Amniotic epithelial cell (primary cell): ENCODE results near the gene ZDHHC24.

Experiments
- DNase-seq: peaks from one replicate; pipeline ENCODE4 v3.0.0-alpha.2; 2010; ENCODE audit warnings: low read depth

The ZDHHC24 gene

DNA sequence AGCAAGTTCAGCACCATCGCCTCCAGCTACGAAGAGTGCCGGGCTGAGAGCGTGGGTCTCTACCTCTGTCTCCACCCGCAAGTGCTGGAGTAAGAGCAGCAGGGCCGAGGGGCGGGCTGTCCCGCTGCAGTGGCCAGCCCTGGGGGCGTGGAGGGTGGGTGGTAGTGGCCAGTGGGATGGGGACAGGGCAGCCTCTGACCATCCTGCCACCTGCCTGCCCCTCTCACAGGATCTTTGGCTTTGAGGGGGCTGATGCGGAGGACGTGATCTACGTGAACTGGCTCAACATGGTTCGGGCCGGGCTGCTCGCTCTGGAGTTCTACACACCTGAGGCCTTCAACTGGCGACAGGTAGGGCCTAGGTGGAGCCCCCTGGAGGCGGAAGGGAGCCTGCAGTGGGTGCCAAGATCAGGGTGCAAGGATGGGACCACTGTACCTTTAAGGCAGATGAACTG is 50.4 kb downstream of the ZDHHC24 start:
- DNase-seq: no peak

DNA sequence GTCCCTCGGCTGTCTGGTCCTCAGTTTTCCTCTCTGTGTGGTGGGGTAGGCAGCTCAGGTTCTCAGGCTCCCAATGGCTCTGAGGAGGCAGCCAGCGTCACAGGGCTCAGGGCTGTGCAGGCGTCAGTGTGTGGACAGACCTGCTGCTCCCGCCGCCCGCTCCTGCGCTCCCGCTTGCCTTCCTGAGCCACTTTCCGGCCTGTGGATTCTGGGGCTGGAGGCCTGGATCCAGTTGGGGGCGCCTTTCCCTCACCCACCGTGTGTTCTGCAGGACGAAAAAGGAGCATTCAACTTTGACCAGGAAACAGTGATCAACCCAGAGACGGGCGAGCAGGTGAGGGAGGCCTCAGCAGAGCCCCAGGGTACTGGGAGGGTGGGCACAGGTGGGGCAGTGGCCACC is 50.9 kb downstream of the ZDHHC24 start:
- DNase-seq: no peak

DNA sequence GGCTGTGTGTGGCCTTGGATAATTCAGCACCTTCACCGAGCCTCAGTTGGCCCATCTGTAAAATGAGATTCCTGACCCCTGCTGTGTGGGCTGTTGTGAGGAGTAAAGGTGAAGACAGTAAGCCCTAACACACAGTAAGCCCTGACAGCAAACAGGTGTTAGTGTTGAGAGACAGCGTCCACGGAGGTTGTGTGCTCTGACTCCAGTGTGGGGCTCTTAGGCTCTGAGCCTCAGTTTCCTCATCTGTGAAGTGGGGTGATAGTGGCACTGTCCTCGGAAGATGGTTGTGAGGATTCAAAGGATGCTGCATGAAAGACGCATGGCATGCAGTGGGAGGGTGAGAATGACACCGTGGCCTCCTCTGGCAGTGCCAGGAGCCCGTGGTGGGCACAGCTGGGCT is 51.4 kb downstream of the ZDHHC24 start:
- DNase-seq: no peak

DNA sequence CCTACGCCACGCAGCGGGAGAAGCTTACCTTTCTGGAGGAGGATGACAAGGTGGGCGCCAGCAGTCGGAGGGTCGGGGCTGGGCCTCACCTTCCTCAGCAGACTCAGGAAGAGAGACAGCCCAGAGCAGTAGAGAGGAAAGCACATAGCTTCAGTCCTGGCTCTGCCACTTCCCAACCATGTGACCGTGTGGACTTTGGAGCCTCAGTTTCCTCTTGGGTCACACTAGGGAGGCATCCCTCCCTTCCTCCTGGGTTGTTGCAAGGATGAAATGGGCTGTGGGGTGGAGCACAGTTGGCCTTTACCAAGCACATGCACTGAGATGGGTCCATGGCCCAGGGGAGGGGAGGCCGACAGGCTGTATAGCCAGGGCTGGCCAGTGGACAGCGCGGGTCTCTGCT is 52.7 kb downstream of the ZDHHC24 start:
- no peak for DNase-seq

DNA sequence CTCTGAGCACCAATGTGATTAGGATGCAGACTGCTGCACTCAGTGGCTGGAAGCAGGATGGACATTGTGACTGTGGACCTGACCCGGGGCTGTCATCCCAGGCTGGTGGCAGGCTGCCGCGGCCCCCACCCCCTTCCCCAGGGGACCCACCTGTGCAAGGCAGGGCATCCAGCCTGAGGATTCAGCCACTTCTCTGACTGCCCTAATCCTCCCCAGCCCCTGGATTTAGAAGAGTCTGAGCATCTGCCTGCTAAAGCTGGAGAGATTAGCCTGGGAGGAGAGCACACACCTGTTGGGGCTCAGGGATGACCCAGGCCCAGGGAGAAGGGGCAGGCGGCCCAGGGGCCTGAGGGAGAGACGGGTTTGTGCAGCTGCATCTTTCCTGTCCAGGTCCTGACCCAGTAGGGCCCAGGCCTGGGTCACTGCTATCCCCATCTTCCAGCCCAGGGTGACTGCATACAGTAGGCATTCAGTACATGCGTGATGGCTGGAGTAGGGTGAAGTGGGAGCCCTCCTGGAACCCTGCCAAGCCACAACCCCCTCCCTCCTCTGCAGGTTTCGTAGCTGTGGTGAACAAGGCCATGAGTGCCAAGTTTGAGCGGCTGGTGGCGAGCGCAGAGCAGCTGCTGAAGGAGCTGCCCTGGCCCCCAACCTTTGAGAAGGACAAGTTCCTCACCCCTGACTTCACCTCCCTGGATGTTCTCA is 53.5 kb downstream of the ZDHHC24 start:
- peak; percentile 44 for DNase-seq

DNA sequence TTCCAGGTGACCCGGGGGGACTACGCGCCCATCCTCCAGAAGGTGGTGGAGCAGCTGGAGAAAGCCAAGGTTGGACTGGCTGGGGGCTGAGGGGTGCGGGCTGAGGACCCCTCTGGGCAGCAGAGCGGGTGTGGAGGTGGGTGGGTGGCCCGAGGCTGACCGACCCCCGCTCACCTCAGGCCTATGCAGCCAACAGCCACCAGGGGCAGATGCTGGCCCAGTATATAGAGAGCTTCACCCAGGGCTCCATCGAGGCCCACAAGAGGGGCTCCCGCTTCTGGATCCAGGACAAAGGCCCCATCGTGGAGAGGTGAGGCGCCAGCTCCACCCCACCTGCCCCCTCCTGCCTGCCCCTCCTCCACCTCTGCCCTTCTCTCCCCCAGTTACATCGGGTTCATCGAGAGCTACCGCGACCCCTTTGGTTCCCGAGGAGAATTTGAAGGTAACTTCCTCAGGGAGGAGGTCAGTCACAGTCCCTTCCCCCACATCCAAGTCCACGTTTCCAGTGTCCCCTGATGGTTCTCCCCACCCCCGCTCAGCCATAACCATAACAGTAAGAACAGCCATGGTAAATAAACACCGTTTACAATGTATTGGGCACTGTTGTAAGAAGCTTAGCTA is 54.4 kb downstream of the ZDHHC24 start:
- DNase-seq: no peak

DNA sequence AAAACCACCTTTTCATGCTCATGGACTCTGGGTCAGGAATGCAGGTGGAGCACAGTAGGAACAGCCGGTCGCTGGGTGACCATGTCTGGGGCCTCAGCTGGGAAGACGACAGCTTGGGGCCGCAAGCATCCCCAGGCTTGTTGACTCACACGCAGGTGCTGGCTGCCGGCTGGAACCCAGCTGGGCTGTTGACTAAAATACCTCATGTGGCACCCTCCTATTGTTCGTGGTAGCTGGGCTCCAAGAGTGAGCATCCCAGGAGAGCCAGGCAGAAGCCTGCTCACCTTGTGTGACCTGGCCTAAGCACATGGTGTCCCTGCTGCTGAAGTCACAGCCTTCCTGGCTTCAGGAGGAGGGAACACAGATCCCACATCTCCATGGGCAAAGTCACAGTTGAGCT is 56.2 kb downstream of the ZDHHC24 start:
- DNase-seq: no peak

DNA sequence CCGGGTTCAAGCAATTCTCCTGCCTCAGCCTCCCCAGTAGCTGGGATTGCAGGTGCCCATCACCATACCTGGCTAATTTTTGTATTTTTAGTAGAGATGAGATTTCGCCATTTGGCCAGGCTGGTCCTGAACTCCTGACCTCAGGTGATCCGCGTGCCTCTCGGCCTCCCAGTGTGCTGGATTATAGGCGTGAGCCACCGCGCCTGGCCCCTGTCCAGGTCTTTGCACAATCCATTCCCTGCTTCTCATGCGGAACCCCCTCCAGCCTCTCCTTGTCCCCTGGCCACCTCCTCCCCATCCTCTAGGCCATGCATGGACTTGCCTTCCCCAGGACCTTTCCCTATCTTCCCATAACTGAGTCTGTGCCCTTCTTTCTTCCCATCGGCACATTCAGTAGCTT is 56.9 kb downstream of the ZDHHC24 start:
- no peak for DNase-seq

DNA sequence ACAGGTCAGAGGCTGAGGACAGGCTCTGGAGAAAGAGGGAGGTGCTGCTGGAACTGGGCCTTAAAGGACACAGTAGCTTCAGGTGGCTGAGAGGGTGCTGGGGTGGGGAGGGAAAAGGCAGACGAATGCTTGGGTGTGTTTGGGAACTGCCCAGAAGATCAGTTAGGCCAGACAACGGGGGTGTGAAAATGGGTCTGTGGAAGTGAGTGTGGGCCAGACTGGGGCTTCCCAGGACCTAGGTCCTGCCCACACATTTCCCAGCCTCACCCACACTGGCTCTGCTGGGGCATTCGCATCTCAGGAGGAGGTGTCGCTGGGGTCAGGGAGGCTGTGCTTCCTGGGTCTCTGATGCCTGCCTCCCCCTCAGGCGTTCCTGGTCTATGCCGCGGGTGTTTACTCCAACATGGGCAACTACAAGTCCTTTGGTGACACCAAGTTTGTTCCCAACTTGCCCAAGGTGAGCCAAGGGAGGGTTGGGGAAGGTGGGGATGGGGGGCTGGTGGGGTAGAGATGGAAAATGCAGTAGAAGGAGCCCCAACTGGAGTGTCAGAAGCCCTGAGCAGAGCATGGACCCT is 61.0 kb downstream of the ZDHHC24 start:
- DNase-seq: no peak

DNA sequence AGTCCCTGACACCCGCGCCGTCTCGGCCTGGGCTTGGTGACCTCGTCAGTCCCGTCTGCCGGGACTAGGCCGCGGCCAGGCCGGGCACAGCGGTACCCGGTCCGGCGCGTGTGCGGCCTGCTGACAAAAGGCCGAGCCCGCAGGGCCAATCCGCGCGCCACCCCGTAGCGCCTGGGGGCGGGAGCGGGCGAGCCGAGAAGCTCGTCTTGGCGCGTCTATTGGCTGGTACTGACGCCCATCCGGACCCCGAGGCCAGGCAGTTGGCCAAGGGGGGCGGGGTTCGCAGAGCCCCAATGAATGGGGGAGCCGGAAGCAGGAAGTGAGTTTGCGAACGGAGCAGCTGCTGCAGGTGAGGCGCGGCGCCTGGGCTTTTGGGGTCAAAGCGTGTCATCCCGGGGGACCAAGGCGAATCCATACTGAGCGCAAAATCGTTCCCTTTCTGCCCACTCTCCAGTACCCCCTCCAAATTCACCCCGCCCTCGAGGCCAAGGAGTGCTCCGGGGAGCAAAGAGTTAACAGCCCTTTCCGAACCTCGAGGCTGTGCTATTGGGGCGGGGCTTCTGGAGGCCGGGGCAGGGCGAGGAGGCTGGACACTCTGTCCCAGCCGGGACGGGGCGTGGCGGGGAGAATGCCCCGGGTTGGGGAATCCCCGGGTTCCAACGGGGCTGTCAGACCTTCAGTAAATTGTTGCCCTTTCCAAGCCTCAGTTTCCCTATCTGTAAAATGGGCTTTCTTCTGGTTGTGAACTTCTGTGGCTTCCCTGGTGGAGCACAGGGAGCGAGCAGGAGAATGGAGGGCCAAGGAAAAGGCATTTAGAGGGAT is 65.5 kb downstream of the ZDHHC24 start, which contains the start of gene DPP3:
TSS of gene DPP3 (plus strand) at position 318 of the 822 bp plus-strand sequence. CDS start 1,767 bp downstream, outside the sequence.
- peak; percentile 93 for DNase-seq

DNA sequence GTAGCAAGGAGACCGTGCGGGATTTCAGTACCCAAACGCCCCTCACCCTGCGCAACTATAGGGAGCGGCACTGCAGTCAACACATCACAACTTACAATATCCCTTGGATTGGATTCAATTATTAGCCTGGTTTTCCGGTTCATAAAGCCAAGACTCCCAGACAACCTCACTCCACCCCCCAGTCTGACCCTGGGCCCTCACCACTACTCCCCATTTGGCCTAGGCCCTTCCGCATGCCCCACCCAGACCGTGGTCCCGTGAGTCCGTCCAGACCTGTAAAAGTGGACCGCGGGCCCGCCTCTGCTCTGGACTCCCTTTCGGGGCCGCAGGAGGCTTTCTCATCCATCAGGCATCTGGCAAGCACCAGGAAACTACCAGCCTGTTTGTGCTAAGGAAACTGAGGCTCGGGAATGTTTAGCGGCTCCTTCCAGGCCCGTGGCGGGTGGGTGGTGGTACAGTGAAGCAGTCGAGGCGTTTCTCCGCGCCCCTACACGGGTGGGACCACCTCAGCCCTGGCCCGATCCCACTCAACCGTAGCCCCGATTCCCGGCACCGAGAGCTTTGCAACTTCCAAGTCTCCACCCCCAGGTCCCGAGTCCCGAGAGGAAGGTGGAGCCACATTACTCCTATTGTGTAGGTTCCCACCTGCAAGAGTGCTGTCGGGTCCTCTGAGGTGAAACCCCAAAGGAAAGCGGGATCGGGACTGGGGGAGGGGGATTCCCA is 66.3 kb downstream of the ZDHHC24 start:
- peak; percentile 50 for DNase-seq

DNA sequence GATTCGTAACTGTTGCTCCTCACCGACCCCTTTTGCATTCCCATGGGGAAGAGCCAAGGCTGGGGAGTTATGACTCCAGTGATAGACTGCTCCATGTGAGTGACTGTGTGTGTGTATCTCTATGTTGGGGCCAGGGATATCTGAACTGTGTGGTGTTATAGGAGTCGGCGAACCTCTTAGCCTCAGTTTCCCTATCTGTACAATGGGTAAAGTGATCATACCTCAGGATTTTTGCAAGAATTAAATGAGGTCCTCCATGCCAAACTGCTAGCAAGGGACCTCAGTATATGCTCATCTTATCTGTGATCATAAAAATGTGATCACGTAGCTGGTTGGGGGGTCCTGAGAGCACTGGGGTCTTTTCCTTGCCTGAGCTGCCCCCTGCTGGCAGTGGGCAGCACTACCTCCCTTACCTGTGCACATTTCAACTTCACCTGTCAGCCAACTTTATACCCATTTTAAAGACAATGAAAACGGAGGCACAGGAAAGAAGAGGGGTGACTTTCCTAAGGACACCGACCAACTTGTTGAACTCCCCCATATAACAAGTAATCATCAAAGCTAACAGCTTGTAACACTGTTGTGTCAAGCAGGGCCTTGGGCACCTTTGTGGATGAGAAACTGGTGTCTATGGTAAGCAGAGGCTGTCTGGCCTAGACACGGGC is 67.0 kb downstream of the ZDHHC24 start:
- peak; percentile 11 for DNase-seq

DNA sequence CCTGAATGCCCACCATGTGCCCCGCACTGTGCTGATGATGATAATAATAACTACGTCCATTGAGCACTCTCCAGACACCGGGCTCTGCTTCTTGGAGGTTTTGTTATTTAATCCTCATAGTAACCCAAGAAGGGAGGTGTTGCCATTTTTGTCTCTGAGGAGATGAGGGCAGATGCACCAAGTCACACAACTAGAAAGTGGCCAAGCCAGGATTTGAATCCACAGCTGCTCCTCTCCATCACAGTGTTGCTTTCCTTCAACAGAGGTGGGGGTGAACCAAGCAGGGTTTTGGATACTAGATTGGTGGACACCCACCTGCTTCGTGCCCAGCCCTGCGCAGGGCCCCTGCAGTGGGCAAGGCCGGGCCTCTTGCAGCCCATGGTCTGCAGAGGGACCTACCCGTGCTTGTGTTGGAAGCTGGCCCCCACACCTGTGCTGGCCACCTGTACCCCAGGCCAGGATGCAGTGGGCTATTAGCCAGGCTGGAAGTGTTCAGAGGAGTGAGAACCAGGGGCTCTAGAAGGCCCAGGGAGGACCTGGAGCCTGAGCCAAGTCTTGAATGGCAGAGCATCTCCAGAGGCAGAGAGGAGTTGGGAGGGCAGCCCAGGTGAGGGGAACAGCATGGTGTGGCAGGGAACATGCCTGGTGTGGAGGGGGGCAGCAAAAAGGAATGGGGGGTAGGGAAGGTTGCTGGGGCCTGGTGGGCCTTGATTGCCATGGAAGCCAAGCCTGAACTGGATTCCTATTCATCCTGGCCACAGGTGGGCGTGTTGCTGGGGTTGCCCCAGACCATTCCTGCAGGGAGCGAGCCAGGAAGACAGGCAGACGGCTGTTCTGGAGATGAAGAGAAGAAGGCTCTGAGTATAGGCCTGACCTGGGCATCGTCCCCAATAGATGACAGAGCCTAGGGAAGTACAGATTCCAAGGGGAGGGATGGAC is 68.3 kb downstream of the ZDHHC24 start:
- DNase-seq: no peak

DNA sequence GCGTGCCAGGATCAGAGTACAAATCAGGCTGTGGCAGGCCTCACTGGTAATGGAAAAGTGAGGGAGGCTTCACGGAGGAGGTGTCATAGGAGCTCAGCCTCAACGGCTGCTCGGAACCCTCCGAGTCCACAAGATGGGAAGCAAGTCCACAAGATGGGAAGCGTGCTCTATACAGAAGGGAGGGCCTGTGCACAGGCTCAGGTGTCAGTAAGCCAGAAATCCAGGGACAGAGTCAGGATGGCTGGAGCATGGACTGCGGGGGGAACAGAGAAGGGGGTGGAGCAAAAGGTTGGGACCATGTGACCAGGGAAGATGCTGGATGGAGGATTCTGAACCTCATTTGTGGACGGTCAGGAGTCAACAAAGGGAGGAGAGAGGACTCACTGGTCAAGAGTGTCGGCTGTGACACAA is 69.0 kb downstream of the ZDHHC24 start:
- DNase-seq: peak; percentile 7

DNA sequence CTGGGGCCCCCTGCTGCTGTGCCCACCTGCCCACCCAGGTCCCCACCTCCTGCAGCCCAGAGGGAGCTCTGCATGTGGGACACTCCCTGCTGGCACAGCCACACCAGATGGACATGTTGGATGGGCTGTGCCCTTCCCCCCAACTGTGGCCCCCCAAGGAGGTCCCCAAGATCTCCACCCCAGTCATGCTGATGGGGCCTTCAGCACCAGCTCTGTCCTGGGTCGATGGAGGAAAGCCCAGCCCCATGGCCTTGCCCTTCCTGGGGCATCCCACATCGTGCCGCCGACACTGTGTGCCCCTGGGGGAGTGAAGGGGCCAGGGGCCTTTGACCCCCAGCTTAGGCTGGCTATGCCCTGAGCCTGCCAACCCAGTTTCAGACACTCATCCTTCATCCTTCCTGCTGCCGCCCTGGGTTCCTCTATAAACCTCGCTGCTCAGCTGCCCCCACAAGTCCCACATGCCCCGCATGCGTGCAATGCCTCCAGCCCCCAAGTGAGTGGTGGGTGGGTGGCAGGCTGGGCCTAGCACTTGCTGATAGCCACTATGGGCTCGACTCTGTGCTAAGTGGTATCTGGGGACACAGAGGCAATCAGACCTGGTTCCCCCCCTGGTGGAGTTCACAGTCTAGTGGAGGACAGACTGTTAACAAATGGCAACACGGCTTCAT is 69.5 kb downstream of the ZDHHC24 start:
- DNase-seq: no peak

DNA sequence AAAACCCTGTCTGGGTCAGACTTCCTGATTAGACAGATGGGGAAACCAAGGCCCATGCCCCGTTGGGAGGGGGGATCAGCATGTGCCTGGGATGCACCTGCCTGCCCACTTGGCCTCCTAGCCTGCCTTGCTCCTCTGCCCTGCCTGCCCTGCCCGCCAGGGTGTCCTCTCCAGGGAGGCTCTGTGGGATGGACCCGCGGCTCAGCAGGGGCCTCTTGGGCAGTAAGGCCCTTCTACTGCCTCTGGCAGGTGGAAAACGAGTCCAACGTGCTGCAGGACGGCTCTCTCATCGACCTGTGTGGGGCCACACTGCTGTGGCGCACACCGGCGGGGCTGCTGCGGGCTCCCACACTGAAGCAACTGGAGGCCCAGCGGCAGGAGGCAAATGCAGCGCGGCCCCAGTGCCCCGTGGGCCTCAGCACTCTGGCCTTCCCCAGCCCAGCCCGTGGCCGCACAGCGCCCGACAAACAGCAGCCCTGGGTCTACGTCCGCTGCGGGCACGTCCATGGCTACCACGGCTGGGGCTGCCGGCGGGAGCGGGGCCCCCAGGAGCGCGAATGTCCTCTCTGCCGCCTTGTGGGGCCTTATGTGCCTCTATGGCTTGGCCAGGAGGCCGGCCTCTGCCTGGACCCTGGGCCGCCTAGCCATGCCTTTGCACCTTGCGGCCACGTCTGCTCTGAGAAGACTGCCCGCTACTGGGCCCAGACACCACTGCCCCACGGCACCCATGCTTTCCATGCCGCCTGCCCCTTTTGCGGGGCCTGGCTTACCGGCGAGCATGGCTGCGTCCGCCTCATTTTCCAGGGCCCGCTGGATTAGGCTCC is 70.3 kb downstream of the ZDHHC24 start:
- no peak for DNase-seq

DNA sequence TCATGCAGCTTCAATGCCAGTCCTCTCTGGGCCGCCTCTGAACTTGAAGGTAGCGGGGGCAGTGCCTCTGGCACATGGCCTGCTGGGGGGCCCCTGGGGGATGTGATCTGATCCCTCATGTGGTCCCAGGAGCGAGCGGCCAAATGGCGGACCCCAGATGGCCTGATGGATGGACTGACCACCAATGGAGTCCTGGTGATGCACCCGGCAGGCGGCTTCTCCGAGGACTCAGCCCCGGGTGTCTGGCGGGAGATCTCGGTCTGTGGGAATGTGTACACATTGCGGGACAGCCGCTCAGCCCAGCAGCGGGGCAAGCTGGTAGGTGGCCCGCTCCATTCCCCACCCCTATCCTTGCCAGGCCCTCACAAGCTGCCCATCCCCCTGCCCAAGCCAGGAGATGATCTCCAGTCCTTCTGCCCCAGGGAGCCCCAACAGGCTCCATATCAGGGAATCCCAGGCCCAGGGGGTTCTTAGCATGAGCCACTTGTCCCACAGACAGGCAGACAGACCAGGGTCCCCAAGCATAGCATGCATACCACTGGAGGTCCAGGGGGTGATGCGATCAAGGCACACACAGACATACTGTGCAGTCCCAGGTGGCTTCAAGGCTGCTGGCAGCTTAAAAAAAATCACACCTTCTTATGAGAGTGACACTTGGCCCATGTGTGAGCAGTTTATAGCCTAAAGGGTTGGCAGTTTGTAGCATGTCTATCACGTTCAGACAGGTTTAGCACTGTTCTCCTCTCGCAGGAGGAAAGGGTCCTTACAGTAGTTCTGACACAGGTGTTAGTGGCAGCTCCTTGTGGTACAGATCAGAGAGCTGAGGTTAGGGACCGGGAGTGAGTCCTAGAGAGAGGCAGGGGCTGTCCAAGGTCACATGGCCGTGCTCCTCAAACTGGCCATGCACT is 72.0 kb downstream of the ZDHHC24 start:
- DNase-seq: no peak

DNA sequence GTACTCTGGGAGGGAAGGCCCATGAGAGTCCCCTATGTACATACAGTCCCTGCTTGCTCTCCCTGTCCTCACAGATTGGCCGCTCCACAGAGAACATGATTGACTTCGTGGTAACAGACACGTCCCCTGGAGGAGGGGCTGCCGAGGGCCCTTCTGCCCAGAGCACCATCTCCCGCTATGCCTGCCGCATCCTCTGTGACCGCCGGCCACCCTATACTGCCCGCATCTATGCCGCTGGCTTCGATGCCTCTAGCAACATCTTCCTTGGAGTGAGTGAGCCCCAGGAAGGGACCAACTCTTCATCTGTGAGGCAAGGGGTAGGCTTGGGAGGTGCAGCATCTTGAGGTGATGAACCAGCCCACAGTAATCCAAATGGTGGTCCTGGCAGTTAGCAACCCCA is 72.7 kb downstream of the ZDHHC24 start:
- DNase-seq: no peak
